ENCODE data around the gene SLC25A24.

SLC25A24 gene

DNA sequence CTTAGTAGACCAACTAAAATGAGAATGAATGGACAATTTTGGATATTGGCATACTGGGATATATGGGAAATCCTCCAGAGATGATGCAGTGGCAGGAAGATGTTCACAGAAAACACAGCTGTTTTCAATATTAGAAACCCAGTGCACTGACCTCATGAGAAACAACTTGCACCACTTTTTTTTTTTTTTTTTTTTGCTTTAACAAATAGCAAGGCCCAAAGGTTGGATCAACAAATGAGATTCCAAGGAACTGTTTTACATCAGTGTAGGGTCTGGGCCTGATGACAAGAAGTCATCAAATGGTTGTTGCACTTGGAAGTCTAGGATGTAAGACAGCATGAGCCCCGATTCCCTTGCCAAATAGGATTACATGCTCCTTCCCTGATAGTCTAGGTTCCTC is 110.7 kb downstream of the SLC25A24 start:
- no peaks in the 10 kb centered on the region for H3K4me1 ChIP-seq (ENCODE audit: control insufficient read depth, insufficient read depth, low read length)
- no peak overlapping the region for H3K9ac ChIP-seq (ENCODE audit: low read depth, low read length)
- H3K4me3 ChIP-seq (ENCODE audit: low read depth, low read length): no peak overlapping the region
- no peaks in the 10 kb centered on the region for H3K27me3 ChIP-seq (ENCODE audit: control insufficient read depth, insufficient read depth, low read length)
- no peaks in the 10 kb centered on the region for H3K9me3 ChIP-seq (ENCODE audit: control insufficient read depth, insufficient read depth, low read length)
- no peaks in the 10 kb centered on the region for H3K36me3 ChIP-seq (ENCODE audit: control insufficient read depth, insufficient read depth, low read length)
- no peak overlapping the region for H3K27ac ChIP-seq (ENCODE audit: low read depth, low read length)

DNA sequence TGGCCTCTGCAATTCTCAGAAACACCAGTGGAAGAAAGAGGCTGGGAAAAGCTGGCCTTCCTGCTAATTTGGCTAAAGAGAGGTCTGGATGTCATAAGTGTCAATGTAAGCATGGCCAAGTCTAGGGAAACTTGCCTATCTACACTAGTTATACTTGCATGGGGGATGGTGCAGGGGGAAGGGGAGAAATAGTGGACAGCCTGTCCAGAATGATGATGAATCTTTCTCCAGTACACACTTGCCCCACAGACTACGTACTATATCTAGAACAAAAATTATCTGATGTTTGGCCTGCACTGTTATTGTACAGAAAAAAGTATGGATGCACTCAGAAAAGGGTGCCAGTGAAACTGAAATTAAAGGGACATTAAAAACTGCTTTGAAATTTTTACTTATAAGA is 114.5 kb downstream of the SLC25A24 start:
- H3K27ac ChIP-seq (ENCODE audit: low read depth, low read length): no peak overlapping the region
- H3K4me3 ChIP-seq (ENCODE audit: low read depth, low read length): no peak overlapping the region
- H3K4me1 ChIP-seq (ENCODE audit: control insufficient read depth, insufficient read depth, low read length): peaks cover 11% of the 10 kb centered on the region; the same call in 1 of the 2 replicates
- H3K9me3 ChIP-seq (ENCODE audit: control insufficient read depth, insufficient read depth, low read length): no peaks in the 10 kb centered on the region
- no peaks in the 10 kb centered on the region for H3K36me3 ChIP-seq (ENCODE audit: control insufficient read depth, insufficient read depth, low read length)
- H3K9ac ChIP-seq (ENCODE audit: low read depth, low read length): no peak overlapping the region
- no peaks in the 10 kb centered on the region for H3K27me3 ChIP-seq (ENCODE audit: control insufficient read depth, insufficient read depth, low read length)

DNA sequence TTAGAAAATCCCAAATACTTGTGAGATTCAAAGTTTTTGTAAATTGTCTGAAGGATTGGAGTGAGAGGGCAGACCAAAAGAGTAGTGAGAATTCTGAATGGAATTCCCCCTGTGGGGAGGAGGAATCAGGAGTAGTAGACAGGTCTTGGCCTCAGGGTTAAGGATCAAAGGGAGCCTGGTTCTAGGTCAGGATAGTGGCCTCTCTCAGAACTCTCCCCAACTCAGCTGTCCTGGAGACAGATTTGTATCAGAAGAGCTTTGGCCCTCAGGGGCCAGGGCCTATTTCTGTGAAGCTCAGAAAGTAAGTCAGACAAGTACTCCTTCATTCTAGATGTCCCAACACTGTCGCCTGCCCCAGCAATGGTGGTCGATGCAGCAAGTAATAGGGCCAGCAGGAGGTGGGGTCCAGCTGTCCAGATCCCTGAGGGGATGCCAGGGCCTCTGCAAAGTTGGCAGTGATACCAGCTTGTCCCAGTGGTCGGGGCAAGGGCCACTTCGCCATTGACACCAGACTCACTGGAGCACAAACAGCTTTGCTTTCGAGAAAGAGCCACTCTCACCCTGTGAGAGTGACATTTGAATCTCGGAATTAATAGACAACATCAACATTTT is 115.2 kb downstream of the SLC25A24 start:
- Histone ChIP-seq H3K9me3 (ENCODE audit: control insufficient read depth, insufficient read depth, low read length) (no peaks in the 10 kb centered on the region), H3K27me3 (ENCODE audit: control insufficient read depth, insufficient read depth, low read length) (no peaks in the 10 kb centered on the region), H3K4me1 (ENCODE audit: control insufficient read depth, insufficient read depth, low read length) (peaks cover 11% of the 10 kb centered on the region; the same call in 1 of the 2 replicates), H3K9ac (ENCODE audit: low read depth, low read length) (no peak overlapping the region), H3K27ac (ENCODE audit: low read depth, low read length) (no peak overlapping the region), H3K36me3 (ENCODE audit: control insufficient read depth, insufficient read depth, low read length) (no peaks in the 10 kb centered on the region), H3K4me3 (ENCODE audit: low read depth, low read length) (no peak overlapping the region)

Measured in HUES48 (cell line).